CD4-positive, alpha-beta T cell (primary cell): ENCODE data around the gene TNFRSF6B. TPM values are rescaled to one million over a fixed set of nuclear protein-coding genes. Genes with fewer than 3 reads are reported as not detected.

Experiments used
- ATAC-seq: fragments of 200-7000 bp; cut with Tn5 transposase; one replicate; pipeline ENCODE4 v1.10.0; 2022; ENCODE audit warnings: mild to moderate bottlenecking; ENCODE audit not compliant: poor library complexity
- CTCF ChIA-PET: fragments of 350-600 bp; sonication (Branson Sonifier 250); formaldehyde crosslinking; loops from one replicate; lab custom pipeline; 2021; ENCODE audit warnings: antibody characterized with exemption, inconsistent platforms; lab: Charles Lee
- POLR2A ChIA-PET: fragments of 350-600 bp; sonication (Branson Sonifier 250); formaldehyde crosslinking; loops from one replicate; lab custom pipeline; 2021; ENCODE audit warnings: antibody characterized with exemption, inconsistent platforms; lab: Charles Lee
- DNase-seq, 14 experiments: peaks; one replicate each; pipeline ENCODE4 v3.0.0-alpha.2; 2013 to 2020; ENCODE audit warnings: mixed read lengths in 2 of 14
- H3K27ac ChIP-seq, 2 donors: one replicate each; pipeline versions ENCODE4 v1.5.1 to v1.7.0; 2013; ENCODE audit warnings: low read length in 2 of 2, low read depth in 1 of 2, mild to moderate bottlenecking in 1 of 2
- H3K27me3 ChIP-seq, 2 experiments: 1 replicate in 1 of 2; 2 replicates in 1 of 2; pipeline versions ENCODE4 v1.6.1 to v1.7.0; 2013; ENCODE audit warnings: low read length in 2 of 2, control low read depth in 1 of 2, mild to moderate bottlenecking in 1 of 2, moderate library complexity in 1 of 2; ENCODE audit not compliant: insufficient read depth in 2 of 2, control insufficient read depth in 1 of 2
- H3K36me3 ChIP-seq: one replicate; pipeline ENCODE4 v1.6.1; 2013; ENCODE audit warnings: low read length, control low read depth; ENCODE audit not compliant: insufficient read depth
- H3K4me1 ChIP-seq: one replicate; pipeline ENCODE4 v1.6.1; 2013; ENCODE audit warnings: low read length, control low read depth; ENCODE audit not compliant: insufficient read depth
- H3K4me3 ChIP-seq: one replicate; pipeline ENCODE4 v1.5.1; 2013; ENCODE audit warnings: mild to moderate bottlenecking, low read length, moderate library complexity
- H3K9me3 ChIP-seq, 2 experiments: 1 replicate in 1 of 2; 2 replicates in 1 of 2; pipeline versions ENCODE4 v1.6.1 to v1.7.0; 2013; ENCODE audit warnings: low read length in 2 of 2, mild to moderate bottlenecking in 2 of 2, control low read depth in 1 of 2, moderate library complexity in 1 of 2; ENCODE audit not compliant: control insufficient read depth in 1 of 2, insufficient read depth in 1 of 2
- H3K27ac Mint-ChIP-seq: one replicate; pipeline ENCODE4 v1.8.0; 2020; ENCODE audit warnings: mixed read lengths
- H3K27me3 Mint-ChIP-seq: one replicate; pipeline ENCODE4 v1.8.0; 2021; ENCODE audit warnings: mixed read lengths
- H3K36me3 Mint-ChIP-seq: one replicate; pipeline ENCODE4 v1.8.0; 2021; ENCODE audit warnings: low read depth, mixed read lengths
- H3K4me1 Mint-ChIP-seq: one replicate; pipeline ENCODE4 v1.8.0; 2021; ENCODE audit warnings: low read depth, mixed read lengths
- H3K4me3 Mint-ChIP-seq: one replicate; pipeline ENCODE4 v1.8.0; 2020; ENCODE audit warnings: mild to moderate bottlenecking, mixed read lengths
- H3K9me3 Mint-ChIP-seq: one replicate; pipeline ENCODE4 v1.8.0; 2020; ENCODE audit warnings: mixed read lengths
- CTCF ChIP-seq: fragments of 200-600 bp; IDR thresholded peaks from one replicate; pipeline ENCODE4 v1.8.0; 2022; ENCODE audit warnings: antibody characterized with exemption, mild to moderate bottlenecking
- intact Hi-C, 2 experiments: fragments of 100-400 bp; cut with DNase I in 1 of 2; cut with micrococcal nuclease in 1 of 2; formaldehyde crosslinking; loops; one replicate each; pipeline versions ENCODE4 v1.15.1 to v1.9.0; 2023 to 2025; cut with DNase I, micrococcal nuclease
- total RNA-seq, 174 experiments: library from RNA in 2 of 174; stranded (reverse) in 2 of 174; gene quantifications; one replicate each; pipeline ENCODE4 v1.2.3 and lab custom pipeline; 2021 to 2026

TNFRSF6B gene
- total RNA-seq, 2 experiments from 2014 or later, result 2.5 to 2.6 TPM

- no peak overlapping the region for H3K4me3 ChIP-seq
- no peaks in the 10 kb centered on the region for H3K27me3 Mint-ChIP-seq
- DNase-seq (no peak), ATAC-seq (no peak)
- POLR2A ChIA-PET, result no interaction called here
- H3K9me3 Mint-ChIP-seq, result no peaks in the 10 kb centered on the region
- CTCF ChIA-PET, result no interaction called here
- peaks cover 24% of the 10 kb centered on the region for H3K36me3 Mint-ChIP-seq
- no peak overlapping the region for H3K27ac Mint-ChIP-seq
- peaks cover 38% of the 10 kb centered on the region for H3K36me3 ChIP-seq
- no peaks in the 10 kb centered on the region for H3K9me3 ChIP-seq
- H3K4me1 ChIP-seq, result peaks cover 15% of the 10 kb centered on the region
- no peak overlapping the region for H3K27ac ChIP-seq
- peaks cover 26% of the 10 kb centered on the region for H3K4me1 Mint-ChIP-seq
- H3K4me3 Mint-ChIP-seq, result no peak overlapping the region
- no peaks in the 10 kb centered on the region for H3K27me3 ChIP-seq
- intact Hi-C loops, result no loop called here
- no peak for TF ChIP-seq CTCF
Observed at GRCh38 chr20:63662813-63663189, 33.7 kb upstream of the TNFRSF6B start.

GRCh38 chr20:63663332-63664066, 33.0 kb upstream of the TNFRSF6B start:
- Mint-ChIP-seq H3K27me3 (no peaks in the 10 kb centered on the region), H3K36me3 (peaks cover 24% of the 10 kb centered on the region), H3K9me3 (no peaks in the 10 kb centered on the region), H3K4me1 (peaks cover 19% of the 10 kb centered on the region), H3K4me3 (no peak overlapping the region), H3K27ac (no peak overlapping the region)
- ATAC-seq, result no peak
- no peak overlapping the region for H3K4me3 ChIP-seq
- no peak overlapping the region for H3K27ac ChIP-seq
- no peak for DNase-seq
- POLR2A ChIA-PET, result no interaction called here
- CTCF ChIA-PET, result no interaction called here
- H3K27me3 ChIP-seq, result no peaks in the 10 kb centered on the region
- no peak for TF ChIP-seq CTCF
- peaks cover 38% of the 10 kb centered on the region for H3K36me3 ChIP-seq
- H3K9me3 ChIP-seq, result no peaks in the 10 kb centered on the region
- intact Hi-C loops, result no loop called here
- peaks cover 11% of the 10 kb centered on the region for H3K4me1 ChIP-seq

- intact Hi-C loops, result no loop called here
- peaks cover 38% of the 10 kb centered on the region for H3K36me3 ChIP-seq
- DNase-seq, result no peak
- TF ChIP-seq CTCF, result no peak
- POLR2A ChIA-PET, result no interaction called here
- Mint-ChIP-seq H3K36me3 (peaks cover 28% of the 10 kb centered on the region), H3K4me1 (peaks cover 11% of the 10 kb centered on the region), H3K27ac (no peak overlapping the region), H3K4me3 (no peak overlapping the region), H3K9me3 (no peaks in the 10 kb centered on the region), H3K27me3 (no peaks in the 10 kb centered on the region)
- no peak overlapping the region for H3K4me3 ChIP-seq
- CTCF ChIA-PET, result no interaction called here
- ATAC-seq, result no peak
- no peak overlapping the region for H3K27ac ChIP-seq
- H3K9me3 ChIP-seq, result no peaks in the 10 kb centered on the region
- H3K27me3 ChIP-seq, result no peaks in the 10 kb centered on the region
- H3K4me1 ChIP-seq, result peaks cover 3% of the 10 kb centered on the region
Observed at GRCh38 chr20:63664143-63664851, 32.2 kb upstream of the TNFRSF6B start.
